NCI-H345 (cell line): ENCODE measurements around the gene MEG3.

Experiments used
- DNase-seq: peaks from one replicate; lab custom pipeline; 2025; lab: John Stamatoyannopoulos, UW

Gene MEG3

DNA sequence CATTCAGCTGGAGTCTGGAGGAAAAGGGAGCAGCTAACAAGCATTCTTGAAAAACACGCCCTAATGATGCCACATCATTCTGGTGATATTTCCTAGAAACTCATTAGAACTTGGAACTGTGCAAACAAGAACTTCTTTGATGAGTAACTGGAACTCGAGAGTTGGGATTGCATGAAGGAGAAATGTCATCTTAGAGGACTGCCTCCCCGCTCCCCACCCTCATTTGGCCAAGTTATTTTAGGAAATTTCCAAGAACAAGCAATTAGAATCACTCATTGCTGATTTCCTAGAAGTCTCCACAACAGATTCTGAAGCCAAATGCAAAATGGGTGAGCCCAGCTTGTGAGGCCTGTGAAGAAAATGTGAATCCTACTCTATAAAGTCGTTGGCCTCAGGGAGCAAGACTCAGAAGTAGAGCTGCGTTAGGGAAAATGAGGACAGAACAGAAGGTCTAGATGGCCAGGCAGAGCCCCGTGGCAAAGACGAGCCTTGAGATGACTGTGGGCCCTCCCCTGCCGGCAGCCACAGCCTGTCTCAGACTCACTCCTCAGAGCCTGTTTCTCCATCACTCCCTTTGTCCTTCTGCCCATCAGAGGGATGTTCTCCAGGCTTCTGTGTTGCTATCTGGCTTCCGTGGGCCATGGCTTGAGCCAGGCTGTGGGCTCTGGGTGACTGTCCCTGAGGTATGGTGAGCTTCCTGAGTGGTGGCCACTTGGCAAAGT, 39.2 kb downstream of the MEG3 start:
- no peak for DNase-seq

DNA sequence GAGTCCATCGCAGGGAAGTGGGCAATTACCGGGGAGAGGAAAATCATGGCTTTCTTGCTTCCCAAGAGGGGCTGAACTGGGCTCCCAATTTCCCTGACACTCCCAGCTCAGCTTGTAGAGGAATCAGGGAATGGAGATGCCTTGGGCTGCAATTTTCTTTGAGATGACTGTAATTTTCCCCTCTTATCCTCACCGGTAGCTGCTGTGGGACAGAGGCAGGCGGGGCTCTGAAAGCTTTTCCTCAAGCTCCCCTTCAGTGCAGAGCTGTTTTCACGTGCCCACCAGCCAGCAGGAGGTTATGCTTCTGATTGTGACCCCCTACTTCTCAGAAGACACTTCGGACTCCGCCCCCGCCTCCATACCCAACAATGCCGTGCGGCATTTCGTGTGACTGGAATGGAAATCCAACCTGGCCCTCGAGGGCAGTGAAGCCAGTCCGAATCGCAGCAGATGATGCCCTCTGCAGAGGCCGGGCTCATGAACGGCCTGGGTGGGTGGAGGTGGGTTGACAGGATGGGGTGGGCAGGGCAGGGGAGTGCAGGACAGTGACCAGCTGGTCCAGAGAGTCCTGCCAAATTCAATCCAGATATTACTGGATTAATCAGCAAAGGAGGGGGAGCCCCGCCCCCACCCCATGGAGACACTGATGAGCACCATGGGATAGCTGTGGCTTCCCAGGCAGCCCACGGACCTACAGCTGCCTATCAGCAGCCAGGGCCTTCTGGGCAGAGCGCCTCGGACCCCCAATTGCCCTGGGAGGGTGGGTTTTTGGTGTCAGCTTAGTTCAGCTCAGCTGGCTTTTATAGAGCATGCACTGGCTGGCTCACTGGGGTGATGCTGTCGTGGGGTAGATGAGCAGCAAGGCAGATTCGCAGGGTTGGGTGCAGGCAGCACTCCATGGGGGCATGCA, 40.0 kb downstream of the MEG3 start:
- DNase-seq, result no peak

DNA sequence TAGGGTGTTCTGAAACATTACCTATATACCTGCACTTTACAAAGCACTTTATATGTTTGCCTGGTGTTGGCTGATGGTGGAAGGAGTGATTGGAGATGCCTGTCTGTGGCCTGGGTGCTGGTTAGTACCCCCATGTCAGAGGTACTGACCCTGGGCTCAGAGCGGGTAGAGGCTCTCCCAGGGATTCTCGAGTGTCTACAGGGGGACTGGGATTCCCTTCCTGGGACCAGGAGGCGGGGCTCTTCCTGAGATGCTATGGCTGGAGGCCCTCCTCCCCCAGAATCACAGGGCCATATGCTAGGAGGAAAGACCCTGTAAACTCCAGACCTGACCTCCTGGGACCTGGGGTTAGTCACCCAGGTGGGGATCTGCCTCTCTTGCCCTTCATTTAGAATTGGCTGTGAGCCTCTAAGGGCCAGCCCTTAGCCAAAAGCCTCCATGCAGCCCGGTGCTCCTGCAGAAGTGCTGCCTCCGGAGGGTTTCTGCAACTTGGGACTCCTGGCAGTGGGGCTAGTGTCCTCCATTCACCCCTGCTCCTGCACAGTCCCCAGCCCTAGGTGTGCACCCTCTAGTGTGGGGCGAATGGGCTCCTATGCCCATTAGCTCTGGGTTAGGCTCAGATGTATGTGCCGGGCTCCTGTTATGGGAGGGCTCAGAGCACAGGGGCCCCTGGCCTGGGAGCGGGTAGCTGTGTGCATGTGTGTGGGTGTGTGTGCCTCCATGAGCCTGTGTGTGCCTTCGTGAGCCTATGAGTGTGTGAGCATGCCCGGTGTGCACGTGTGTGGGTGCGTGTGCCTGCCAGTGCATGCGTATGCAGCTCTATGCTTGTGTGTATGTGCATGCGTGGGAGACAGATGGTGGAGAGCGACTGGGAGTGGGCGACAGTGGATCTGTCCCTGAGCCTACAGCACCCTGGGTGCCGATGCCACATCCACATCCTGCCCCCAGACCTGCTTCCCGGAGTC, 41.0 kb downstream of the MEG3 start:
- no peak for DNase-seq

DNA sequence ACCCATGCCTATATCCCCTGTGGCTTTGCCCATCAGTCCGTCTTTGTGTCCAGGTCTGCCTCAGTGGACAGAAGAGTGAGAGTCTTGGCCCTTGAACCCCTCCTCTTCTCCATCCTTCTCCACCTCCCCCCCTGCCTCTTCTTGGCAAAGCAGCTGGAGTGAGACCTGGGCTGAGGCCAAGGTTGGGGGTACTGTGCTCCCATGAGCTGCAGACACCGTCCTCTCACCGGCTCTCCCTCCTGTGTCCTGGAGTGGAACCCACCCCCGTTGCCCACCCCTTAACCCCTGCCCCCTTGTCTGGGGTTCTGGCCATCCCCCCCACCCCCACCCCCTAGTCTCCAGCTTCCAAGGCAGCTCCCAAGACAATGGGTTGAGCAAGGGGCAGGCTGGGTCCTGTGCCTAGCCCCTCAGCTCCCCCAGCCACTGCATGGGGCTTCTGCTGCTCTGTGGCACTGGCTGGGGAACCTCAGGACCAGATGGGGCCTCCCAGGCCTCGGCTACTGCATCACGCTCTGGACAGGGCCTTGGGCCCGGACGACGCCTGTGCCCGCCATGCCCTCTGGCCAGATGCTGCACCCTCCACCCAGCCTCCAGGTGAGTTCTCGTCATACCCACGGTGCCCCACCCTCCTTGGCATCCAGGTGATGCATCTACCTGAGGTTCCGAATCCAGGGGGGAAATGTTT, 41.9 kb downstream of the MEG3 start:
- DNase-seq, result no peak

DNA sequence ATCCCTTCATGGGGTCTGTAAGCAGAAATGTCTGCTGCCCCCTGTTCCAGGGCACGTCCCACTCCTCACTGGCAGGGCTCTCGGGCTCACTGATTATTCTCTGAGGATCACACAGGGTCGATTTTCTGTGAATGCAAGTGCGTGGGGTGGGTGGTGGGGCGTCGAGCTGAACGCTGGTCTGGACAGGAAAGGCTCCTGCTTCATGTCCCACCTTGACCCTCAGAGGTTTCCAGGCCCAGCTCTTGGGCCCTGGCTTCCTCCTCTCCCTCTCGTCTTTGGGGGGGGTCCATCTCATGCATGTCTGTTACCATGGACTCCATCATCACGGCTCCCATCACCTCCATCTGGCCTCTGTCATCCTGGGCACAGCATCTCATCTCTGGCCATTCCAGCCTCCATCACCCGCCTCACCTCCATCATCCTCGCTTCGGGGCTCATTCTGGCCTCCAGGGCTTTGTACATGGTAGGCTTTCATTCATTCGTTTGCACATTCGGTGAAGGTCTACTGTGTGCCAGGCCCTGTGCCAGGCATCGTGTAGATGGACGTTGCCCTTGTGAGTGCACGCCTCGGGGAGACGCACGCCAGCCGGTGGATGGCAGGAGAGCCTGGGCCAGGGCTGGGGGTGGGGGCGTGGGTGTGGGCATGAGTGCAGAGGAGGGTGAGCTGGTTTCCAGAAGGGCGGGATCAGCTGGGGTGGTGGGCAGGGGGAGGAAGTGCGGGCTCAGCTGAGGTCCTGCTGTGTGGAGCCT, 42.9 kb downstream of the MEG3 start:
- no peak for DNase-seq

DNA sequence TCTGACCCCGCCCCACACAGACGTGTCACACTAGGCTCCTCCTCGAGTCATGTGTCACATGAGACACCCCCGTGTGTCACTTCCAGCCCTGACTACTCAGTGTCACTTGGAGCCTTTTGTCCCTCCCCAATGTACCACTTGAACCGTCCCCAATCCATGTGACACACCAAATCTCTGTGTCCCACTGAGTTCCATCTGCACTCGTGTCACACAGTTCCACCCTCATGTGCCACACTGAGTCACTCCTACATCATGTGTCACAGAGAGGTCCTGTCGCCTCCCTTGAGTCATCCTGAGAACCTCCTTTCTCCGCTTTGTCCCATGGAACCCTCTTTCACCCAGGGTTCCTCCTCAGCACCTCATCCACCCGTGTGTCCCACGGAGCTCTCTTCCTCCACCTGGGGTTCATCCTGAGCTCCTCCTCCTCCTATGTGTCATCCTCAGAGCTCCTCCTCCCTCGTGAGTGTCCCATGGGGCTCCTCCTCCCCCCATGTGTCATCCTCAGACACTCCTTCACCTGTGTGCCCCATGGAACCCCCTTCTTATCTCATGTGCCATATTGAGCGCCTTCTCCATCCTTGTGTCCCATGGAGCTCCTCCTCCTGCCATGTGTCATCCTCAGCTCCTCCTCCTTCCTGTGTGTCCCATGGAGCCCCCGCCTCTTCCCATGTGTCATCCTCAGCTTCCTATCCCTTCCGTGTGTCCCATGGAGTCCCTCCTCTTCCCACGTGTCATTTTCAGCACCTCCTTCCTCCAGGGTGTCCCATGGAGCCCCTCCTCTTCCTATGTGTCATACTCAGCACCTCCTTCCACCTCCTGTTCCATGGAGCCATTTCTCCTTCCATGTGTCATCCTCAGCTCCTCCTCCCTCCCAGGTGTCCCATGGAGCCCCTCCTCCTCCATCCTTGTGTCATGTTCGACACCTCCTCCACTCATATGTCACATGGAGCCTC, 45.6 kb downstream of the MEG3 start:
- DNase-seq, result no peak

DNA sequence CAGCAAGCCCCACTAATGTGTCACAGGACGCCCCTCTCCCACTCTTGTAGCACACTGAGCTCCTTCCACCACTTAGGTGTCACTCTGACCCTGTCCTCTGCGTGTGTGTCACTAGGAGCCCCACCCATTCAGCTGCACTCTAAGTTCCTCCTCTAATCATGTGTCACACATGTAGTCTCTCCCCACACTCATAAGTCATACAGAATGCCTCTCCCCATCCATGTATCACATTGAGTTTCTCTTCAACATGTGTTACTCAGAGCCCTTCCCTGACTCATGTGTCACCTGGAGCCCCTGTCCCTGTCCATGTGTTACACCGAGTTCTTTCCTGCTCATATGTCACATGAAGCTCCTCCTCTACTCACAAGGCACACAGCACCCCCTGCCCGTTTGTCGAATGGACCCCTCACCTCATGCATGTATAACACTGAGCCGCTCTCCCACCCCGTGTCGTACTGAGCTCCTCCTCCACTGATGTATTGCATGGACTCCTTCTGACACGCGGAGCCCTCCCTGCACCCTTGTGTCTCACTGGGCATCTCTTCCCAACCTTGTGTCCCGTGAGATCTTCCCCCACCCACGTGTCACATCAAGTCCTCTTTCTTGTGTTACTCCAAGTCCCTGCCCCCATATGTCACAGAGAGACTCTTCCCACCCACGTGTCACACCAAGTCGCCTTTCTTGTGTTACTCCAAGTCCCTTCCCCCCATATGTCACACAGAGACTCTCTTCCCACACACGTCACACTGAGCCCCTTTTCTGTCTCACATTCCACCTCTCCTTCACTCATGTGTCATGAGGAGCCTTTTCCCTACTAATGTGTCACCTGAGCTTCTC, 46.6 kb downstream of the MEG3 start:
- DNase-seq, result no peak

DNA sequence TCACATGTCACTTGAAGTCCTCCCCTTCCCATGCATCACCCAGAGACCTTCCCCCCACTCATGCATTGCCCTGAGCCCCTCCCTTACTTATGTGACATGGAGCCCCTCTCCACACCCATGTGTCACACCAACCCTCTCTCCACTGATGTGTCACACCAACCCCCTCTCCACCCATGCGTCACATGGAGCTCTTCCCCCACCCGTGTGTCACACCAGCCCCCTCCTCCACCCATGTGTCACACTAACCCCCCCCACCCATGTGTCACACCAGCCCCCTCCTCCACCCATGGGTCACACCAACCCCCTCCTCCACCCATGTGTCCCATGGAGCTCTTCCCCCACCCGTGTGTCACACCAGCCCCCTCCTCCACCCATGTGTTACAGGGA, 47.2 kb downstream of the MEG3 start:
- no peak for DNase-seq

DNA sequence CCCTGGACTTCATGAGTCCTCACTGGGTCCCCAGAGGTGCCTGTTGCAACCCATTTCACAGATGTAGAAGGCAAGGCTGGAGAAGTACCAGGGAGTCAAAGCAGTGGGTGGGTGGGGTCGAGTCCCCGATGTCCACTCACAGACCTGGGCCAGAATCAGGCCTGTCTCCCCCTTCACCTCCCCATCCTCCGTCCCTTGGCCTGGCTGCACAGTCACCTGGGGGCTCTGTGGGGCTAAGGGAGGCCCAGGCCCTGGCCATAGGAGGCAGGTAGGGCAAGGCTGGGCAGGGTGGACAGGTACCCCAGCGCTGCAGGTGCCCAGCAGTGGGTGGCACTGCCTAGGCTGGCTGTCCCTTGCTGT, 48.1 kb downstream of the MEG3 start:
- DNase-seq, result no peak

DNA sequence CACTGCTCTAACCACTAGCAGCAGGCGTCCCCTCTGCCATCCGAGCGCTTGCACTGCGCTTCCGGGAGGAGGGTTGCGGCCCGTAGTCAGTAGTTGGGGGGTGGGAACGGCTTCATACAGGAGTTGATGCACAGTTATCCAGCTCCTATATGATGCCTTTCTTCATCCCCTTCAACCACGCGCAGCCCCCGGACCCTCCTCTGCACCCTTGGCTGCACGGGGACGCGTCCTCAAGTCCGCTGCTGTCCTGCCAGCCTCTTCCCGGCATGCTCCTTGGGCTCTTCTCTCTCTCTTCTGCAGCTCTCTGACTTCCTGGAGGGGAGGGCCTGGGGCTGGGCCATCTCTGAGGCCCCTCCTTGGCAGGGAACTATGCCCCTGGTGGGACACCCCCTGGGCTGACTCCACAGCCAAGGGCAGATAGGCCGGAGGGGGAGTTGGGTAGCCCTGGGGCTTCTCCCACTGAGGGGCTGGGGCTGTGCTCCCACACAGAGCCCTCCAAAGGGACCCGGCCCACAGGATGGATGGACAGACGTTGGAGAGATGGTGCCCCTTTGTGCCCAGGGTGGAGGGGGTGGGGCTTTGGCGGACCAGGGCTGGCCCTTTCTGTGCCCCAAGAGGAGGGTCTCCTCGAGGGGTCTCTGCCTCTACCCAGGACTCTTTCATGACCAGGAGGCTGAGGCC, 48.6 kb downstream of the MEG3 start:
- DNase-seq, result no peak

DNA sequence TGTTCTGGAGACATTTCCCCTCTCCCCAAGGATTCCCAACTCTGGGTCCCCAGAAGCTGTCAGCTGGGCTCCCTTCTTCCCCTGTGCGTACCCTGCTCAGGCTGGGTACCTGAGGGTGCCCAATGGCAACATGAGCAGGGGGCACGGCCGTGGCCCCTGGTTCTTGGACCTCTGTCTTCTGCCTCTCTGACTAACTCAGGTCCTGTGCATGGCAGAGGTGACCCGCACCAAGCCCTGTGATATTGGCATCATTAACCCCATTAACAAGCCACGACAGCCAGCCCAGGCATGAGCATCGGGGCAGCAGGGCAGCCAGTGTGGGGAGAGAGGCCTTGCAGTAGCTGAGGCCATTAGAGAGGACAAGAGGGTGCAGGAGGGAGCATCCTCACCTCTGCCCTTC, 49.2 kb downstream of the MEG3 start:
- DNase-seq, result no peak

DNA sequence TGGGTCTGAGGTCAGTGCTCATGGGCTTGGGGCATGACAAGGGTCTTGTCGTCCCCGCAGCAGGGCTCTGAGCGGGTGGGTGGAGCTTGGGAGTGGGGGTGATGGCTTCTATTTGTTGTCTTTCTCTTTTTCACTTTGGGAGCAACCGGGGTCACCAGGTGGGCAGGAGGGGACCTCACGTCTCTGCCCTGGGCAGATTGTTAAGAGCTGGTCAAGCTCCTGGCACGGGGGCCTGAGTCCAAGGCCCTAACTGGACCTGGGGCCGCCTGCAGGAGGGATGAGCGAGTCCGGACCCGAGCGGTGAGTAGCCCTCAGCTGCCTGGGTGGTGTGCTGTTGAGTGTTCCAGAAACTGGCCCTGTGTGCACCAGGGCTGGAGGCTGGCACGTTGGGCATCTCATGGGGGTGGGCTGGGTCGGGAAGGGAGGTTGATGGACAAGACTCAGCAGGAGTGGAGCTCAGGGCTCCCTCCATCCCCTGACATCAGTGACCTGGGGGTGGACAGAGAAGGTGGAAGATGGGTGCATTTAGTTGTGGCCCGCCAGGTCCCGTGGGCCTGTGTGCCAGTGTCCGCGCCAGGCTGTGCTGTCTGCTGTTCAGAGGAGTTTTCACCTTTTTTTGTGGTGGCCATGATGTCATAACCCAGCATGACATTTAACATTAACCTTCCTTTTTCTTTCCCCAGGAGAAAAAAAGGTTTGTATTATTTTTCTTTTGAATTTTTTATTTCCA, 50.1 kb downstream of the MEG3 start:
- DNase-seq, result no peak

DNA sequence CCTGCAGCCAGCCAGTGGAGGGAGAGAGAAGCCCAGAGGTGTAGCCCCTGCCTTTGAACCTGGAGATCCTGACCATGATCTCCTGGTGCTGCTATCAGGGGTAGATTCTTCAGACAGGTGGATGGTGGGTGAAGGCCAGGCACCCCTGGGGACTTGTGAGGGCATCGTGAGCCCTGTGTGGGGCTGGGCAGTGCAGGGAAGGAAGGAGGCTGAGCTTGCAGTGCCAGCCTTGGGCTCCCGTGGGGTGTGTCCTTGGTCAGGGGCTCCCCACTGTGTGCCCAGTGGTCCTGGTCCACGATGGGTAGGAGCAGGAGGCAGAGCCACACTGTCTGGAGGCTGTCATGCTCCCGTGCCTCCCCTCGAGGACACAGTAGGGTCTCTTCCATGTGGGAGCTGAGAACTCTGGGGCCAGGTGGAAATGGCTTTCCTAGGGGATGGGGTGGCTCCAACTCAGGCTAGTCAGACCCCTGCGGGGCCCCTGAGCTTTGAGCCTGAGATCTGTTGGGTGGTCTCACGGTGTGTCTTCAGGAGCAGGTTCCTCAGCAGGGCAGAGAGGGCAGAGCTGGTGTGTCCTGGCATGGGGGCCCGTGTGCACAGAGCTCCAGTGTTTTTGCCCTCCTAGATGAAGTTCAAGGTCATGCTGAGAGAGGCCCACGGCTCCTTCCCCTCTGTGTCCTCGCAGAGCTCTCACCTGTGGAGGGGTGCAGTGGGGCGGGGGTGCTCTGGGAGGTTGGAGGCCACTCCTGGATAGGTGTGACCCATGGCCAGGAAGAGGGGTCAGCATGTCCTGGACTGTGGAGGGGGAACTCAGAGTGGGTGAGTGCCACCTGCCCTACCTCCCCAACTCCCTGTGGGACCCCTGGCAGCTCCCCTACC, 52.6 kb downstream of the MEG3 start:
- no peak for DNase-seq

DNA sequence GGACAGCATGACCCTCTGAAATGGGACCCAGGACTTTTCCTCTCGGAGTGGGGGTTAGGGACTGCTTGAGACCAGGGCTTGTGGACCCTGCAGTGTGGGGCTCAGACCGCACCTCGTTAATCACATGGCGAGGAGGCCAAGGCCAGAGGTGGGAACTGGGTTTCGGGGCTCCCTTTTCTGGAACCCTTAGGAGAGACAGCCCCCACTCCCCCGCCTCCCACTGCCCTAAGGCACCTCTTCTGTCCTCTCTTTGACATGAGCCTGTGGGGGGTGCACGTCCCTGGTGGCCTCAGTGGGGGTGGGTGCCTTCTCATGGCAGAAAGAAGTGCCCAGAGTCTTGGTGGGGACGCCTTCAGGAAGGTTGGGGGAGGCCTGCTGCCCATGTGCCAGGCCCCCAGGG, 53.3 kb downstream of the MEG3 start:
- no peak for DNase-seq

DNA sequence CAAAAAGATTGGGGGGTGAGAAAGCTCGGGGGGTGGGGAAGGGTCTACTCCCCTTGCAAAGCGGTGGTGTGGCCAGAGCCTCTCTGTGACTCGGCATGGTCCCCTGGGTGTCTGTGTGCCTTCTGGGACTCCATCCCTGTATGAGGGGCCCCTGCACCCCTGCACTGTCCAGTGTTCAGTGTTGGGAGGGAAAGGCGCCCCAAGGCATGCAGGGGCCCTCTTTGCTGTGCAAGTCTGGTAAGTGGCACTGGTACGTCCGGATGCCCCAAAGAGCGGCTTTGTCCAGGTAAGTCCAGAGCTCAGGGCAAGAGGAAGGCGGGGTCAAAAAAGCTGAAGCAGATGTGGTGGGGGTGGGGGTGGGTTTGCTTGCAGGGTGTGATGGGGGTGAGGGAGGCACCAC, 53.9 kb downstream of the MEG3 start:
- DNase-seq, result no peak

DNA sequence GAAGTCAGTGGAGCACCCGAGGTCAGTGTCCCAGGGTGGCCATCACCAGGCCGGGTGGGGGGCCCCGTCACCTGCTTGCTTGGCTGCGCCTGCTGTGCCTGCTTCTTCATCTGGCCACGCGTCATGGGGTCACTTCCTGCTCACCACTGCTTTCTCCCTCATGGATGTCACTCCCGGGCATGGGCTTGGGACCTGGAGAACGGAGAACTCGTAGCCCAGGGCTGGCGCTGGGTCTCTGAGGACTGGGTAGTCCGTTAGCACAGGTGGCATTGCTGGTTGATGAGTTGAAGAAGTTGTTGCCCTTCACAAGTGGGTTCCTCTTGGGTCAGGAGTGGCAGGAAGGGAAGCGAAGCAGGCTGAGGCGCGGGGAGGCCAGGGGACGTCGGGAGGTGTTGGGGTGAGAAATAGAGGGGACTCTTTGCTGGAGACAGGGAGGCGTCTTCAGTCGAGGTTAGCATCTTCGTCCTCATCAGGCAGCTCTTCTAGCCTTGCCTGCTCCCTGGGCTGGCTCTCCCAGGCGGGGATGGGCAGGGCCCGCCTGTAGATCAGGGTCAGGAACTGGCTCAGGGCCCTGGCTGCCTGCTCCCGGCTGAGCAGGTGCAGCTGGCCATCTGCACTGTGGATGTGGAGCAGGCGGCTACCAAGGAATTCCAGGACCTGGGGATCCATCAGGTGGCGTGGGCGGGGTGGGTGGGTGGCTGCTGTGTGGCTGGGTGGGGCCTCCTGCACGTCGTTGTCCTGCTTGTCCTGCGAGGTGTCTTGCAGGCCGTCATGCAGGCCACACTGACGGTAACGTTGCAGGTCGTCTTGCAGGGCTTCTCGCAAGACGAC, 54.6 kb downstream of the MEG3 start:
- no peak for DNase-seq
